Stomach (tissue), 9 donors: ENCODE measurements around the gene KCNJ12. TPM values are rescaled to one million over a fixed set of nuclear protein-coding genes. Genes with fewer than 3 reads are reported as not detected.

Source experiments
- DNase-seq, 2 donors: peaks; one replicate each; pipeline versions ENCODE4 v3.0.0 to v3.0.0-alpha.2; 2013 to 2019
- H3K27ac ChIP-seq, 5 donors: fragments of 200-600 bp in 4 of 5; sonication (generic) in 4 of 5; one replicate each; pipeline ENCODE4 v1.5.1; 2013 to 2019; ENCODE audit warnings: mild to moderate bottlenecking in 1 of 5, moderate library complexity in 1 of 5
- H3K27me3 ChIP-seq, 3 donors: fragments of 200-600 bp; sonication (generic); one replicate each; pipeline ENCODE4 v1.5.1; 2017 to 2019; ENCODE audit warnings: mixed run types in 1 of 3
- H3K36me3 ChIP-seq, 4 donors: fragments of 200-600 bp; sonication (generic); 1 replicate in 3 of 4; 2 replicates in 1 of 4; pipeline ENCODE4 v1.5.1; 2016 to 2019
- H3K4me1 ChIP-seq, 4 donors: fragments of 200-600 bp; sonication (generic); one replicate each; pipeline ENCODE4 v1.5.1; 2016 to 2019
- H3K4me3 ChIP-seq, 4 donors: fragments of 200-600 bp; sonication (generic) in 3 of 4; one replicate each; pipeline ENCODE4 v1.5.1; 2016 to 2019; ENCODE audit warnings: mild to moderate bottlenecking in 1 of 4
- H3K9me3 ChIP-seq, 4 donors: fragments of 200-600 bp; sonication (generic); one replicate each; pipeline ENCODE4 v1.5.1; 2016 to 2019
- EP300 ChIP-seq: sonication (generic); formaldehyde crosslinking; IDR thresholded peaks from one replicate; pipeline ENCODE4 v1.6.1; 2017; ENCODE audit warnings: antibody characterized with exemption
- POLR2A ChIP-seq, 4 donors: fragments of 450-650 bp; IDR thresholded peaks; one replicate each; pipeline ENCODE4 v1.6.1; 2016; ENCODE audit warnings: antibody characterized with exemption in 4 of 4, control low read depth in 2 of 4, mild to moderate bottlenecking in 1 of 4, moderate library complexity in 1 of 4
- POLR2AphosphoS5 ChIP-seq, 3 donors: sonication (generic); formaldehyde crosslinking; IDR thresholded peaks; one replicate each; pipeline ENCODE4 v1.6.1; 2016; ENCODE audit warnings: antibody characterized with exemption in 3 of 3
- WGBS, 5 donors: extraction: QIAGEN DNeasy Blood & Tissue Kit in 3 of 5; methylation state at CpG; one replicate each; pipeline versions ENCODE4 v1.1.5 to v1.1.7; 2013 to 2018; 5-methylcytosine and 5-hydroxymethylcytosine counted together
- intact Hi-C: fragments of 100-400 bp; cut with DNase I; formaldehyde crosslinking; loops from one replicate; pipeline ENCODE4 v1.15.1; 2023; ENCODE audit warnings: low total_unique reads
- polyA plus RNA-seq, 3 donors: library from polyadenylated mRNA; stranded (reverse); fragments of 200-250 nt; gene quantifications; one replicate each; pipeline ENCODE4 v1.2.3, GENCODE V29; 2013
- total RNA-seq, 5 donors: library from RNA; depleted of rRNA; stranded (reverse); fragments of >200 nt; gene quantifications; one replicate each; pipeline versions ENCODE4 v1.1.0 to v1.2.3, GENCODE V29; 2014 to 2016
- TF ChIP-seq, protein P1 (sequence below), 7 experiments: fragments of 450-650 bp in 4 of 7; fragments of 200-600 bp in 3 of 7; sonication (generic) in 3 of 7; IDR thresholded peaks; one replicate each; pipeline ENCODE4 v1.5.1; 2016 to 2019; ENCODE audit warnings: antibody characterized with exemption in 7 of 7, control low read depth in 2 of 7, mild to moderate bottlenecking in 1 of 7
- donor health status: healthy with polysubstance abuse.
- donor health status: Bipolar disorder and iron deficiency.
- donor health status: healthy.

The KCNJ12 gene
- total and polyA plus RNA-seq, 8 donors, result under 0.01 to 10.5 (median 1.8) TPM; not detected in 1

- TF ChIP-seq, protein P1, sequence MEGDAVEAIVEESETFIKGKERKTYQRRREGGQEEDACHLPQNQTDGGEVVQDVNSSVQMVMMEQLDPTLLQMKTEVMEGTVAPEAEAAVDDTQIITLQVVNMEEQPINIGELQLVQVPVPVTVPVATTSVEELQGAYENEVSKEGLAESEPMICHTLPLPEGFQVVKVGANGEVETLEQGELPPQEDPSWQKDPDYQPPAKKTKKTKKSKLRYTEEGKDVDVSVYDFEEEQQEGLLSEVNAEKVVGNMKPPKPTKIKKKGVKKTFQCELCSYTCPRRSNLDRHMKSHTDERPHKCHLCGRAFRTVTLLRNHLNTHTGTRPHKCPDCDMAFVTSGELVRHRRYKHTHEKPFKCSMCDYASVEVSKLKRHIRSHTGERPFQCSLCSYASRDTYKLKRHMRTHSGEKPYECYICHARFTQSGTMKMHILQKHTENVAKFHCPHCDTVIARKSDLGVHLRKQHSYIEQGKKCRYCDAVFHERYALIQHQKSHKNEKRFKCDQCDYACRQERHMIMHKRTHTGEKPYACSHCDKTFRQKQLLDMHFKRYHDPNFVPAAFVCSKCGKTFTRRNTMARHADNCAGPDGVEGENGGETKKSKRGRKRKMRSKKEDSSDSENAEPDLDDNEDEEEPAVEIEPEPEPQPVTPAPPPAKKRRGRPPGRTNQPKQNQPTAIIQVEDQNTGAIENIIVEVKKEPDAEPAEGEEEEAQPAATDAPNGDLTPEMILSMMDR (IDR thresholded peaks at IDR 0.05), result no peak
- no peak for TF ChIP-seq EP300
- TF ChIP-seq POLR2A (IDR thresholded peaks at IDR 0.05), result no peak
- Histone ChIP-seq H3K9me3 (no peaks in the 10 kb centered on the region), H3K4me1 (peaks cover 0 to 13% (median 9%) of the 10 kb centered on the region in 4 donors), H3K4me3 (peak overlapping the region in 2 of 4 donors; percentile 11 to 24), H3K27me3 (peaks cover 0 to 30% (median 14%) of the 10 kb centered on the region in 3 donors), H3K36me3 (no peaks in the 10 kb centered on the region), H3K27ac (no peak overlapping the region)
- intact Hi-C loops, result no loop called here
- 15 to 23% (median 18%) methylated on average over 42 to 48 of the region's 48 CpGs for WGBS, 5 donors
- DNase-seq, result peak in 1 of 2 donors; percentile 46
Observed at GRCh38 chr17:21463779-21464407, 87.7 kb downstream of the KCNJ12 start.

GRCh38 chr17:21464611-21465021 is 88.5 kb downstream of the KCNJ12 start:
- peaks cover 0 to 30% (median 14%) of the 10 kb centered on the region in 3 donors for H3K27me3 ChIP-seq
- H3K27ac ChIP-seq, result no peak overlapping the region
- no peak for DNase-seq
- H3K4me3 ChIP-seq, result no peak overlapping the region
- no peaks in the 10 kb centered on the region for H3K36me3 ChIP-seq
- no peaks in the 10 kb centered on the region for H3K9me3 ChIP-seq
- peaks cover 0 to 13% (median 9%) of the 10 kb centered on the region in 4 donors for H3K4me1 ChIP-seq
- 67 to 84% (median 78%) methylated on average over 11 to 12 of the region's 12 CpGs for WGBS, 5 donors
- TF ChIP-seq, protein P1 (IDR thresholded peaks at IDR 0.05), result no peak
- TF ChIP-seq POLR2AphosphoS5 (IDR thresholded peaks at IDR 0.05) (no peak), EP300 (no peak), POLR2A (IDR thresholded peaks at IDR 0.05) (no peak)
- intact Hi-C loops, result no loop called here

DNA sequence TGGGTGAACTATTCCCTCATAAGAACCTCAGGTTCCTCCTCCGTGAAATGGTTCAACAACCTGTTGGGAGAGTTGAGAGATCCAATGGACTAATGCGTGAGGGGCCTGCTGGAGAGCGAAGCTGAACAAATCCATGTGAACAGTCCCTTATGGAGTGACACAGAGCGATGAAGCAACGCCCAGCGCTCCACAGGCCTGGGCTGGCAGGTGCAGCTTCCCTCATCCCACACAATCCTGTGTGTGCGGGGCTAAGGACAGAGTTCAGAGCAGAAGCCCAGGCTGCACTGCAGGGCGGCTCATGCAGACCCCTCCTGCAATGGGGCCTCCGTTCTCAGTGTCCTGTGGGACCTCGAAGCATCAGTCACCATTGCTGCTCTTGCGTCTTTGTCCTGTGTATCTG is 90.4 kb downstream of the KCNJ12 start:
- Histone ChIP-seq H3K4me1 (peaks cover 0 to 13% (median 9%) of the 10 kb centered on the region in 4 donors), H3K9me3 (no peaks in the 10 kb centered on the region), H3K36me3 (no peaks in the 10 kb centered on the region), H3K4me3 (no peak overlapping the region), H3K27me3 (peaks cover 0 to 30% (median 14%) of the 10 kb centered on the region in 3 donors), H3K27ac (no peak overlapping the region)
- intact Hi-C loops, result no loop called here
- WGBS, 5 donors, result 86 to 95% (median 90%) methylated on average over 11 of the region's 11 CpGs
- DNase-seq, result no peak
- TF ChIP-seq, protein P1 (IDR thresholded peaks at IDR 0.05), result no peak

DNA sequence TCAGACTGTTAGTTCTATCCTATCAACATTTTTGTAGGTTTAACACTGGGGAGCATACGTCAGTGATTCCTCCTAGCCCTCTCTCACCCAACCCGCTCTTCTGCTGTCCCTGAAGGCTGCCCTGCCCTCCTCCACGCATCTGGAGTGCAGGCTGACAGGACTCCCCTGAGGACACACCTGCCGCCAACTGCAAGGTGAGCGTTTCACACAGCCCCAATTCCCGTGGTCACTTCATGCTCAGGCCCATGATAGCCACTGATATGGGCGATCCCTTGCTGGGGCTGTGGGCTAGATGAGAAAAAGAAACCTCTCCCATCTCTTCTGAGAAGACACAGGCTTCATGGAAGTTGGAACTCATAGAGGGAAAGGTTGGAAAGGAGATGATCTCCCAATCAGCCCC is 91.0 kb downstream of the KCNJ12 start:
- H3K9me3 ChIP-seq, result no peaks in the 10 kb centered on the region
- 63 to 76% (median 68%) methylated on average over 7 of the region's 7 CpGs for WGBS, 5 donors
- no peak overlapping the region for H3K4me3 ChIP-seq
- peaks cover 0 to 29% (median 14%) of the 10 kb centered on the region in 3 donors for H3K27me3 ChIP-seq
- intact Hi-C loops, result no loop called here
- no peak overlapping the region for H3K27ac ChIP-seq
- H3K36me3 ChIP-seq, result no peaks in the 10 kb centered on the region
- TF ChIP-seq POLR2AphosphoS5 (IDR thresholded peaks at IDR 0.05) (no peak), POLR2A (IDR thresholded peaks at IDR 0.05) (no peak), EP300 (no peak)
- TF ChIP-seq, protein P1 (IDR thresholded peaks at IDR 0.05), result no peak
- peaks cover 0 to 13% (median 9%) of the 10 kb centered on the region in 4 donors for H3K4me1 ChIP-seq
- no peak for DNase-seq
